ENCODE measurements around the gene LMCD1. TPM values are rescaled to one million over a fixed set of nuclear protein-coding genes. Genes with fewer than 3 reads are reported as not detected.

Gene LMCD1
- polyA plus RNA-seq, 1 of the 3 experiments (the other 2 are of a cell fraction): 23.6 TPM

- H3K27ac ChIP-seq (ENCODE audit: low read depth in 2 of 2, low read length in 1 of 2): no peak overlapping the region
- H2AFZ ChIP-seq (ENCODE audit: low read depth): no peak overlapping the region
- no peak overlapping the region for H3K4me2 ChIP-seq
- H3K4me1 ChIP-seq (ENCODE audit: control insufficient read depth in 1 of 2, insufficient read depth in 2 of 2, low read depth in 1 of 2, low read length in 1 of 2): no peaks in the 10 kb centered on the region
- no peak for DNase-seq
- no peak overlapping the region for H3K9ac ChIP-seq
- no peaks in the 10 kb centered on the region for H4K20me1 ChIP-seq (ENCODE audit: insufficient read depth)
- 92% methylated on average over 7 of the region's 7 CpGs for WGBS (ENCODE audit: low lambda C conversion rate)
- no peak overlapping the region for H3K4me3 ChIP-seq (ENCODE audit: low read depth in 2 of 2, low read length in 1 of 2)
- no peaks in the 10 kb centered on the region for H3K9me2 ChIP-seq
- ChIA-PET POLR2A (no interaction called here), CTCF (interaction anchor here (0.6 to 1.8 kb wide), 4 partner anchors 9 to 208 kb away, joined by 3 to 4 read pairs (median 3); no protein-coding TSS in a partner anchor)
- H3K9me3 ChIP-seq: no peaks in the 10 kb centered on the region
- H3F3A ChIP-seq (replicated peaks; ENCODE audit: insufficient read depth): no peaks in the 10 kb centered on the region
- H3K79me2 ChIP-seq (ENCODE audit: insufficient read depth): no peaks in the 10 kb centered on the region
- TF ChIP-seq, protein P1, sequence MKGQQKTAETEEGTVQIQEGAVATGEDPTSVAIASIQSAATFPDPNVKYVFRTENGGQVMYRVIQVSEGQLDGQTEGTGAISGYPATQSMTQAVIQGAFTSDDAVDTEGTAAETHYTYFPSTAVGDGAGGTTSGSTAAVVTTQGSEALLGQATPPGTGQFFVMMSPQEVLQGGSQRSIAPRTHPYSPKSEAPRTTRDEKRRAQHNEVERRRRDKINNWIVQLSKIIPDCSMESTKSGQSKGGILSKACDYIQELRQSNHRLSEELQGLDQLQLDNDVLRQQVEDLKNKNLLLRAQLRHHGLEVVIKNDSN (IDR thresholded peaks at IDR 0.05; ENCODE audit: borderline replicate concordance, low read depth): no peak
- no peak for TF ChIP-seq YY1 (IDR thresholded peaks at IDR 0.05; ENCODE audit: low read depth)
- TF ChIP-seq FOSL2 (IDR thresholded peaks at IDR 0.05; ENCODE audit: borderline replicate concordance, low read depth): no peak
- TF ChIP-seq JUND (IDR thresholded peaks at IDR 0.05): no peak
- no peak for TF ChIP-seq MEF2A (IDR thresholded peaks at IDR 0.05; ENCODE audit: borderline replicate concordance, low read depth)
- TF ChIP-seq, protein P2, sequence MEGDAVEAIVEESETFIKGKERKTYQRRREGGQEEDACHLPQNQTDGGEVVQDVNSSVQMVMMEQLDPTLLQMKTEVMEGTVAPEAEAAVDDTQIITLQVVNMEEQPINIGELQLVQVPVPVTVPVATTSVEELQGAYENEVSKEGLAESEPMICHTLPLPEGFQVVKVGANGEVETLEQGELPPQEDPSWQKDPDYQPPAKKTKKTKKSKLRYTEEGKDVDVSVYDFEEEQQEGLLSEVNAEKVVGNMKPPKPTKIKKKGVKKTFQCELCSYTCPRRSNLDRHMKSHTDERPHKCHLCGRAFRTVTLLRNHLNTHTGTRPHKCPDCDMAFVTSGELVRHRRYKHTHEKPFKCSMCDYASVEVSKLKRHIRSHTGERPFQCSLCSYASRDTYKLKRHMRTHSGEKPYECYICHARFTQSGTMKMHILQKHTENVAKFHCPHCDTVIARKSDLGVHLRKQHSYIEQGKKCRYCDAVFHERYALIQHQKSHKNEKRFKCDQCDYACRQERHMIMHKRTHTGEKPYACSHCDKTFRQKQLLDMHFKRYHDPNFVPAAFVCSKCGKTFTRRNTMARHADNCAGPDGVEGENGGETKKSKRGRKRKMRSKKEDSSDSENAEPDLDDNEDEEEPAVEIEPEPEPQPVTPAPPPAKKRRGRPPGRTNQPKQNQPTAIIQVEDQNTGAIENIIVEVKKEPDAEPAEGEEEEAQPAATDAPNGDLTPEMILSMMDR (IDR thresholded peaks at IDR 0.05): no peak
- TF ChIP-seq EZH2phosphoT487 (IDR thresholded peaks at IDR 0.05; ENCODE audit: borderline replicate concordance, low read depth): no peak
- TF ChIP-seq CHD2 (IDR thresholded peaks at IDR 0.05; ENCODE audit: low read length, partially characterized antibody): no peak
- TF ChIP-seq RFX5 (IDR thresholded peaks at IDR 0.05; ENCODE audit: low read length): no peak
- TF ChIP-seq SIN3A (IDR thresholded peaks at IDR 0.05; ENCODE audit: borderline replicate concordance, low read depth, low read length): no peak
- peaks cover 0 to 50% of the 10 kb centered on the region in 2 experiments for H3K36me3 ChIP-seq (replicated peaks in 1 of 2; ENCODE audit: control insufficient read depth in 1 of 2, insufficient read depth in 2 of 2, low read length in 1 of 2)
- H3K27me3 ChIP-seq (ENCODE audit: insufficient read depth): no peaks in the 10 kb centered on the region
Measured at GRCh38 chr3:8567784-8568575, 66.4 kb downstream of the LMCD1 start.

GRCh38 chr3:8571256-8571655, 69.6 kb downstream of the LMCD1 start:
- POLR2A ChIA-PET: no interaction called here
- Histone ChIP-seq H3F3A (replicated peaks; ENCODE audit: insufficient read depth) (no peaks in the 10 kb centered on the region), H4K20me1 (ENCODE audit: insufficient read depth) (no peaks in the 10 kb centered on the region), H3K9ac (no peak overlapping the region), H3K4me1 (ENCODE audit: control insufficient read depth in 1 of 2, insufficient read depth in 2 of 2, low read depth in 1 of 2, low read length in 1 of 2) (peaks cover 0 to 10% of the 10 kb centered on the region in 2 experiments; a peak in 1 of 4 replicates), H3K27me3 (ENCODE audit: insufficient read depth) (no peaks in the 10 kb centered on the region), H3K36me3 (replicated peaks in 1 of 2; ENCODE audit: control insufficient read depth in 1 of 2, insufficient read depth in 2 of 2, low read length in 1 of 2) (peaks cover 0 to 43% of the 10 kb centered on the region in 2 experiments), H3K9me3 (no peaks in the 10 kb centered on the region), H3K9me2 (no peaks in the 10 kb centered on the region), H2AFZ (ENCODE audit: low read depth) (no peak overlapping the region), H3K79me2 (ENCODE audit: insufficient read depth) (no peaks in the 10 kb centered on the region), H3K4me3 (ENCODE audit: low read depth in 2 of 2, low read length in 1 of 2) (no peak overlapping the region), H3K4me2 (no peak overlapping the region), H3K27ac (ENCODE audit: low read depth in 2 of 2, low read length in 1 of 2) (no peak overlapping the region)
- DNase-seq: no peak
- CTCF ChIA-PET: no interaction called here
- TF ChIP-seq POLR2AphosphoS5 (IDR thresholded peaks at IDR 0.05; ENCODE audit: low read depth, low read length) (no peak), SIN3A (IDR thresholded peaks at IDR 0.05; ENCODE audit: borderline replicate concordance, low read depth, low read length) (no peak), NRF1 (IDR thresholded peaks at IDR 0.05; ENCODE audit: low read depth, low read length) (no peak)
- WGBS (ENCODE audit: low lambda C conversion rate): 59% methylated on average over 3 of the region's 3 CpGs
